Immature natural killer cell (primary cell): ENCODE measurements around the gene MMD2. TPM values are rescaled to one million over a fixed set of nuclear protein-coding genes. Genes with fewer than 3 reads are reported as not detected.

Source experiments
- DNase-seq, 3 donors: peaks; one replicate each; pipeline ENCODE4 v3.0.0; 2022; ENCODE audit warnings: mixed read lengths in 1 of 3
- H3K27ac Mint-ChIP-seq, 6 donors: one replicate each; pipeline ENCODE4 v1.8.0; 2020; ENCODE audit warnings: mixed read lengths in 6 of 6, mild to moderate bottlenecking in 5 of 6, inconsistent platforms in 4 of 6, moderate library complexity in 3 of 6
- H3K27me3 Mint-ChIP-seq, 3 donors: one replicate each; pipeline ENCODE4 v1.8.0; 2020 to 2021; ENCODE audit warnings: low read depth in 3 of 3, mild to moderate bottlenecking in 3 of 3, mixed read lengths in 3 of 3, moderate library complexity in 3 of 3, inconsistent platforms in 1 of 3
- H3K36me3 Mint-ChIP-seq, 3 donors: one replicate each; pipeline ENCODE4 v1.8.0; 2020; ENCODE audit warnings: mixed read lengths in 3 of 3, inconsistent platforms in 2 of 3, mild to moderate bottlenecking in 2 of 3
- H3K4me1 Mint-ChIP-seq, 2 donors: one replicate each; pipeline ENCODE4 v1.8.0; 2020; ENCODE audit warnings: inconsistent platforms in 2 of 2, mild to moderate bottlenecking in 2 of 2, mixed read lengths in 2 of 2, moderate library complexity in 1 of 2
- H3K4me3 Mint-ChIP-seq, 5 donors: one replicate each; pipeline ENCODE4 v1.8.0; 2020; ENCODE audit warnings: mild to moderate bottlenecking in 5 of 5, mixed read lengths in 5 of 5, inconsistent platforms in 3 of 5, moderate library complexity in 3 of 5
- H3K9me3 Mint-ChIP-seq, 6 donors: one replicate each; pipeline ENCODE4 v1.8.0; 2020; ENCODE audit warnings: mild to moderate bottlenecking in 6 of 6, mixed read lengths in 6 of 6, inconsistent platforms in 4 of 6, moderate library complexity in 3 of 6
- polyA plus RNA-seq, 3 donors: library from polyadenylated mRNA; unstranded; fragments of 300-500 nt; fragmentation: Illumina TruSeq; gene quantifications; one replicate each; pipeline ENCODE4 v1.2.3, GENCODE V29; 2021

Gene MMD2
- polyA plus RNA-seq, 3 donors from 2014 or later, result not detected

GRCh38 chr7:4944939-4945338 is 14.0 kb downstream of the MMD2 start:
- no peak for DNase-seq
- H3K27me3 Mint-ChIP-seq, result peaks cover 2 to 6% (median 5%) of the 10 kb centered on the region in 3 donors
- no peak overlapping the region for H3K27ac Mint-ChIP-seq
- H3K9me3 Mint-ChIP-seq, result peaks cover 0 to 4% (median 0%) of the 10 kb centered on the region in 6 donors
- H3K4me1 Mint-ChIP-seq, result no peaks in the 10 kb centered on the region
- no peaks in the 10 kb centered on the region for H3K36me3 Mint-ChIP-seq
- H3K4me3 Mint-ChIP-seq, result no peak overlapping the region

- no peaks in the 10 kb centered on the region for H3K36me3 Mint-ChIP-seq
- H3K27me3 Mint-ChIP-seq, result peaks cover 2 to 6% (median 6%) of the 10 kb centered on the region in 3 donors
- peak overlapping the region in 1 of 6 donors; percentile 40 for H3K27ac Mint-ChIP-seq
- DNase-seq, result no peak
- H3K4me1 Mint-ChIP-seq, result no peaks in the 10 kb centered on the region
- peaks cover 0 to 1% (median 0%) of the 10 kb centered on the region in 6 donors for H3K9me3 Mint-ChIP-seq
- H3K4me3 Mint-ChIP-seq, result no peak overlapping the region
These were observed 15.7 kb downstream of the MMD2 start for GRCh38 chr7:4943297-4943696.

GRCh38 chr7:4939971-4940728 is 18.8 kb downstream of the MMD2 start:
- H3K27ac Mint-ChIP-seq, result no peak overlapping the region

GRCh38 chr7:4937411-4937810 is 21.6 kb downstream of the MMD2 start:
- H3K9me3 Mint-ChIP-seq, result no peaks in the 10 kb centered on the region
- no peak for DNase-seq
- H3K36me3 Mint-ChIP-seq, result no peaks in the 10 kb centered on the region
- H3K4me3 Mint-ChIP-seq, result no peak overlapping the region
- no peak overlapping the region for H3K27ac Mint-ChIP-seq
- peaks cover 0 to 5% (median 3%) of the 10 kb centered on the region in 3 donors for H3K27me3 Mint-ChIP-seq
- H3K4me1 Mint-ChIP-seq, result no peaks in the 10 kb centered on the region

More at GRCh38 chr7:4939971-4940728, 18.8 kb downstream of the MMD2 start:
- no peaks in the 10 kb centered on the region for H3K36me3 Mint-ChIP-seq
- H3K27me3 Mint-ChIP-seq, result peaks cover 2 to 6% (median 6%) of the 10 kb centered on the region in 3 donors
- no peaks in the 10 kb centered on the region for H3K9me3 Mint-ChIP-seq
- DNase-seq, result no peak
- no peaks in the 10 kb centered on the region for H3K4me1 Mint-ChIP-seq
- no peak overlapping the region for H3K4me3 Mint-ChIP-seq

DNA sequence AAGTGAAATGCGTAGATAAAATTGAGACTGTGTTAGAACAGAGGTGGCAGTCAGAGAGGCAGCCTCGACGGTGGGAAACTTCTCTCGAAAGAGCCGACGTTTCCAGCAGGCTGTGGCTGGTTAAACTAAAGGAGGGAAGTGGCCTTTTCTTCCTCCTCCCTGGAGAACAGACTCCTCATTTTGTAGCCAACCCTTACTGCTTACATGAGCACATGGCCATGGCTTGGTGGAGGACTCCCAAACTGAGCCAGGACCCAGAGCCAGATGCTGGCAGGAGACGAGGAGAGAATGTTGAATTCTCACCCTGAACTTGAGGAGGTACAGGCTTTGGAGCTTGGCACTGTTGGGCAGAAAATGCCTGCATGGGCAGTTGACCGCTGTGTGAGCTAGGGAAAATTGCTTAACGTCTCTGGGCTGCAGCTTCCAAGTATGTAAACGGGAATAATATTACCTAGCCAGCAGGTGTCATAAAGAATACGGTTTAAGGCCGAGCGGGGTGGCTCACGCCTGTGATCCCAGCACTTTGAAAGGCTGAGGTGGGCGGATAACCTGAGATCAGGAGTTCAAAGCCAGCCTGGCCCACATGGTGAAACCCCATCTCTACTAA is 24.5 kb downstream of the MMD2 start:
- Mint-ChIP-seq H3K9me3 (no peaks in the 10 kb centered on the region), H3K27ac (no peak overlapping the region), H3K27me3 (peaks cover 0 to 4% (median 2%) of the 10 kb centered on the region in 3 donors), H3K4me1 (no peaks in the 10 kb centered on the region), H3K36me3 (no peaks in the 10 kb centered on the region), H3K4me3 (no peak overlapping the region)
- no peak for DNase-seq

GRCh38 chr7:4931943-4932342 is 27.0 kb downstream of the MMD2 start:
- no peak overlapping the region for H3K4me3 Mint-ChIP-seq
- no peaks in the 10 kb centered on the region for H3K9me3 Mint-ChIP-seq
- DNase-seq, result peak in 1 of 3 donors; percentile 4
- peaks cover 0 to 2% (median 0%) of the 10 kb centered on the region in 3 donors for H3K27me3 Mint-ChIP-seq
- H3K27ac Mint-ChIP-seq, result no peak overlapping the region
- no peaks in the 10 kb centered on the region for H3K4me1 Mint-ChIP-seq
- no peaks in the 10 kb centered on the region for H3K36me3 Mint-ChIP-seq

- H3K4me1 Mint-ChIP-seq, result no peaks in the 10 kb centered on the region
- H3K4me3 Mint-ChIP-seq, result no peak overlapping the region
- H3K27ac Mint-ChIP-seq, result no peak overlapping the region
- DNase-seq, result no peak
- H3K36me3 Mint-ChIP-seq, result no peaks in the 10 kb centered on the region
- no peaks in the 10 kb centered on the region for H3K27me3 Mint-ChIP-seq
- H3K9me3 Mint-ChIP-seq, result no peaks in the 10 kb centered on the region
These were observed 30.0 kb downstream of the MMD2 start for GRCh38 chr7:4929005-4929404.

DNA sequence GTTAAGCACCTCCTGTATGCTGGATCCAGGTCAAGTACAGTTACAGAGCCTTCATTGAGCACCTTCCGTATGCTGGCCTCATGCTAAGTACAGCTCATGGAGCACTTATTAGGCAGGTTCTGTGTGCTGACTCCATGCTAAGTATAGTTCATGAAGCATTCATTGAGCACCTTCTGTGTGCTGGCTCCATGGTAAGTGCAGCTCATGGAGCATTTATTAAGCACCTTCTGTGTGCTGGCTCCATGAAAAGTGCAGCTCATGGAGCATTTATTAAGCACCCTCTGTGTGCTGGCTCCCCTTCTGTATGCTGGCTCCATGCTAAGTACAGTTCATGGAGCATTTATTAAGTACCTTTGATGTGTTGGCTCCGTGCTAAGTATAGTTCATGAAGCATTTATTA is 30.5 kb downstream of the MMD2 start:
- Mint-ChIP-seq H3K9me3 (no peaks in the 10 kb centered on the region), H3K27me3 (no peaks in the 10 kb centered on the region), H3K4me3 (no peak overlapping the region), H3K27ac (no peak overlapping the region), H3K36me3 (no peaks in the 10 kb centered on the region), H3K4me1 (no peaks in the 10 kb centered on the region)
- DNase-seq, result no peak

GRCh38 chr7:4919969-4920766 is 38.8 kb downstream of the MMD2 start:
- peaks cover 0 to 1% (median 1%) of the 10 kb centered on the region in 3 donors for H3K27me3 Mint-ChIP-seq
- peaks cover 0 to 4% (median 0%) of the 10 kb centered on the region in 6 donors for H3K9me3 Mint-ChIP-seq
- DNase-seq, result no peak

GRCh38 chr7:4916113-4916512 is 42.9 kb downstream of the MMD2 start:
- Mint-ChIP-seq H3K36me3 (no peaks in the 10 kb centered on the region), H3K27me3 (peaks cover 0 to 1% (median 1%) of the 10 kb centered on the region in 3 donors)

More at GRCh38 chr7:4919969-4920766, 38.8 kb downstream of the MMD2 start:
- Mint-ChIP-seq H3K36me3 (no peaks in the 10 kb centered on the region), H3K4me3 (no peak overlapping the region), H3K27ac (no peak overlapping the region), H3K4me1 (no peaks in the 10 kb centered on the region)

GRCh38 chr7:4911111-4911828 is 47.7 kb downstream of the MMD2 start:
- no peak overlapping the region for H3K4me3 Mint-ChIP-seq
- H3K4me1 Mint-ChIP-seq, result no peaks in the 10 kb centered on the region
- no peak for DNase-seq
- peaks cover 0 to 6% (median 0%) of the 10 kb centered on the region in 3 donors for H3K27me3 Mint-ChIP-seq
- no peaks in the 10 kb centered on the region for H3K36me3 Mint-ChIP-seq
- H3K27ac Mint-ChIP-seq, result no peak overlapping the region
- no peaks in the 10 kb centered on the region for H3K9me3 Mint-ChIP-seq

More at GRCh38 chr7:4916113-4916512, 42.9 kb downstream of the MMD2 start:
- Mint-ChIP-seq H3K27ac (no peak overlapping the region), H3K4me3 (no peak overlapping the region), H3K4me1 (no peaks in the 10 kb centered on the region), H3K9me3 (peaks cover 0 to 4% (median 0%) of the 10 kb centered on the region in 6 donors)
- DNase-seq, result no peak

DNA sequence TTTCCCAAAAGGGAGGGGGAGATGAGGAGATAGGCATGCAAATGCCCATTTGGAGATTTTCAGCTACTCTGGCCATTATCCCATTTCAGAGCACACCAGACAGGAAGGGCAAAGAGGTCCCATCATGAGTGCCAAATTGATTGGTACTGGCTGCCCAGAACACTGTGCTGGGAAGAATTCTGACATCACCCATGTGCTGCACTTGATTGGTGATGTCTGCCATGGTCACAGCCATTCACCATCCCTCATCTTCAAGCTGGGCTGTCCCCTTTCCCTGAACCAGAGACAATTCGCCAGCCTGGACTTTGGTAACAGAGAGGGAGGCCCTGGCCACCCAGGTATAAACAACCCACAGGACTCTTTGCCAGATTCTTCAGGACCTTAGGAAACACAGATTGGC is 52.3 kb downstream of the MMD2 start:
- Mint-ChIP-seq H3K27ac (no peak overlapping the region), H3K36me3 (no peaks in the 10 kb centered on the region), H3K9me3 (peaks cover 0 to 1% (median 0%) of the 10 kb centered on the region in 6 donors), H3K4me3 (no peak overlapping the region), H3K27me3 (peaks cover 0 to 7% (median 3%) of the 10 kb centered on the region in 3 donors), H3K4me1 (no peaks in the 10 kb centered on the region)
- DNase-seq, result no peak

GRCh38 chr7:4905171-4905570 is 53.8 kb downstream of the MMD2 start:
- Mint-ChIP-seq H3K4me3 (no peak overlapping the region), H3K9me3 (peaks cover 0 to 1% (median 0%) of the 10 kb centered on the region in 6 donors), H3K27me3 (peaks cover 0 to 5% (median 3%) of the 10 kb centered on the region in 3 donors), H3K4me1 (no peaks in the 10 kb centered on the region), H3K36me3 (no peaks in the 10 kb centered on the region), H3K27ac (no peak overlapping the region)
- DNase-seq, result no peak
